Omental fat pad (tissue), 4 donors: ENCODE results near the gene OGFOD1. TPM values are rescaled to one million over a fixed set of nuclear protein-coding genes. Genes with fewer than 3 reads are reported as not detected.

Experiments
- ATAC-seq: fragments of 150-250 bp; one replicate; pipeline ENCODE4 v1.9.1; 2016; ENCODE audit warnings: mild to moderate bottlenecking, moderate library complexity; ENCODE audit not compliant: low FRiP score
- DNase-seq: peaks from one replicate; pipeline ENCODE4 v3.0.0-alpha.2; 2019; ENCODE audit warnings: low spot score
- CTCF ChIP-seq, 3 donors: fragments of 450-650 bp; IDR thresholded peaks; one replicate each; pipeline ENCODE4 v1.5.1; 2016 to 2017; ENCODE audit warnings: antibody characterized with exemption in 3 of 3, mild to moderate bottlenecking in 3 of 3, moderate library complexity in 2 of 3
- total RNA-seq, 4 donors: library from RNA; depleted of rRNA; stranded (reverse); fragments of >200 nt; gene quantifications; one replicate each; pipeline ENCODE4 v1.1.0, GENCODE V29; 2016

Gene OGFOD1
- total RNA-seq = 10 to 100 TPM; 19.1 to 58.2 (median 30.9) TPM

- DNase-seq (peak; percentile 66), ATAC-seq (peak; percentile 99)
- TF ChIP-seq CTCF (IDR thresholded peaks at IDR 0.05) = no peak
Observed at GRCh38 chr16:56450986-56451752, at the start of gene OGFOD1, which contains the start of gene NUDT21. Gene OGFOD1, plus strand, starts transcription at chr16:56451554. Its CDS starts 59 bp downstream, at chr16:56451613. Gene NUDT21, minus strand, starts transcription at chr16:56451332. Its CDS starts 130 bp downstream, at chr16:56451202.

- DNase-seq = no peak
- no peak for ATAC-seq
- TF ChIP-seq CTCF (IDR thresholded peaks at IDR 0.05) = no peak
Observed at GRCh38 chr16:56405977-56406672, 45.2 kb upstream of the OGFOD1 start.

GRCh38 chr16:56408379-56409098, 42.8 kb upstream of the OGFOD1 start:
- ATAC-seq = no peak
- no peak for TF ChIP-seq CTCF (IDR thresholded peaks at IDR 0.05)
- DNase-seq = no peak

- no peak for TF ChIP-seq CTCF (IDR thresholded peaks at IDR 0.05)
- DNase-seq (no peak), ATAC-seq (no peak)
Observed at GRCh38 chr16:56409195-56409594, 42.2 kb upstream of the OGFOD1 start.

GRCh38 chr16:56411123-56411522, 40.2 kb upstream of the OGFOD1 start:
- no peak for TF ChIP-seq CTCF (IDR thresholded peaks at IDR 0.05)
- ATAC-seq (no peak), DNase-seq (no peak)

- DNase-seq (no peak), ATAC-seq (no peak)
- TF ChIP-seq CTCF (IDR thresholded peaks at IDR 0.05) = no peak
Observed at GRCh38 chr16:56411624-56412023, 39.7 kb upstream of the OGFOD1 start.
